ENCODE data around the gene SLC25A12.

- TF ChIP-seq CTCF (IDR thresholded peaks at IDR 0.05) (no peak), POLR2A (IDR thresholded peaks at IDR 0.05) (no peak), POLR2AphosphoS5 (IDR thresholded peaks at IDR 0.05) (no peak)
These were observed 146.7 kb downstream of the SLC25A12 start for GRCh38 chr2:171747371-171747770.

All from suprapubic skin (tissue), 4 donors.